Measurements from ENCODE around the gene KRTAP4-3. TPM values are rescaled to one million over a fixed set of nuclear protein-coding genes. Genes with fewer than 3 reads are reported as not detected.
"Not testable (repeated sequence)": the region's sequence is repeated elsewhere in the genome, so short reads cannot be mapped to it uniquely, and the experiment has no call there.

The KRTAP4-3 gene
- total and polyA plus RNA-seq, 2 of the 13 experiments (the other 11 are each of a cell fraction or from before 2014, with no cell fraction given) = not detected

DNA sequence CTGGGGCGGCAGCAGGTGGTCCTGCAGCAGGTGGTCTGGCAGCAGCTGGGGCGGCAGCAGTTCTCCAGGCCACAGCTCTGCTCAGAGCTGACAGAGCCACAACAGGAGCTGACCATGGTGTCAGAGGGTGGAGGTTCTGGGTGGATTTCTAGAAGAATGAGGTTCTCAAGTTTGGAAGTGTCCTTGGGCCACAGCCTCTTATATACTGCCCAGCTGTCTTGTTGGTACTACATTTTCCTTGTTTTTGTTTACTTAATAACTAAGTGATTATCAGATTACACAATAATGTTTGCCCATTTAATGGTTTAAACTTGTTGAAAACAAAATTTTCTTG lies 18.4 kb downstream of the KRTAP4-3 start, which contains the start of gene KRTAP4-5 (continued):
- TF ChIP-seq POLR2AphosphoS2 (IDR thresholded peaks at IDR 0.05; ENCODE audit: low read depth, low read length) (no peak), REPIN1 (CRISPR knock-in tag; IDR thresholded peaks at IDR 0.05; ENCODE audit: borderline replicate concordance, low read depth) (no peak), TCF7 (IDR thresholded peaks at IDR 0.05; ENCODE audit: low read depth) (no peak), TCF12 (IDR thresholded peaks at IDR 0.05) (no peak), TCF12 (CRISPR knock-in tag; IDR thresholded peaks at IDR 0.05) (no peak), ZNF572 (CRISPR knock-in tag; IDR thresholded peaks at IDR 0.05) (no peak), KMT2A (CRISPR knock-in tag; IDR thresholded peaks at IDR 0.05) (no peak)
- TF ChIP-seq, protein P1, sequence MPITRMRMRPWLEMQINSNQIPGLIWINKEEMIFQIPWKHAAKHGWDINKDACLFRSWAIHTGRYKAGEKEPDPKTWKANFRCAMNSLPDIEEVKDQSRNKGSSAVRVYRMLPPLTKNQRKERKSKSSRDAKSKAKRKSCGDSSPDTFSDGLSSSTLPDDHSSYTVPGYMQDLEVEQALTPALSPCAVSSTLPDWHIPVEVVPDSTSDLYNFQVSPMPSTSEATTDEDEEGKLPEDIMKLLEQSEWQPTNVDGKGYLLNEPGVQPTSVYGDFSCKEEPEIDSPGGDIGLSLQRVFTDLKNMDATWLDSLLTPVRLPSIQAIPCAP (CRISPR knock-in tag; IDR thresholded peaks at IDR 0.05; ENCODE audit: low read depth) = no peak

DNA sequence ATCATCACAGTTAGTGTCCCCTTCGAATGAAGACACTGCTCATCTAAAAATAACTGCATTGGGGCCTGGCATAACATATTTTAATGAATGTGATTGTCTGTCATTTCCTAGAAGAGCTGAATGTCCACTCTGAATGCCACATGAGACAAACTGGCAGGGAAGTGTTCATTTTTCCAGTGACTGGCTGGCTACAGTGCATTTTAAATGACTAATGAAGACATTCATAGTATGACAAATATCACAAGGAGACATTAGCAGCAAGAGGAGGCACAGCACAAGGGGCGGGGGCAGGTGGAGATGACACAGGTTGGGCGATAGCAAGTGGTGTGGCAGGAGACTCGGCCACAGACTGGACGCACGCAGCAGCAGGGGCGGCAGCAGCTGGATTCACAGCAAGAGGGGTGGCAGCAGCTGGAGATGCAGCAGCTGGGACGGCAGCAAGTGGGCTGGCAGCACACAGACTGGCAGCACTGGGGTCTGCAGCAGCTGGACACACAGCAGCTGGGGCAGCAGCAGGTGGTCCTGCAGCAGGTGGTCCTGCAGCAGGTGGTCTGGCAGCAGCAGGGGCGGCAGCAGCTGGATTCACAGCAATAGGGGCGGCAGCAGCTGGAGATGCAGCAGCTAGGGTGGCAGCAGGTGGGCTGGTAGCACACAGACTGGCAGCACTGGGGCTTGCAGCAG lies 18.9 kb downstream of the KRTAP4-3 start:
- not testable (repeated sequence) for H4K20me1 ChIP-seq (ENCODE audit: insufficient read depth, low read length)

More for the DNA sequence above, 18.9 kb downstream of the KRTAP4-3 start:
- ATAC-seq; H3K9ac ChIP-seq (ENCODE audit: insufficient read depth, low read depth, low read length); FAIRE-seq; H3K4me1 ChIP-seq (ENCODE audit: insufficient read depth, low read length); BruUV-seq (replicated peaks); H3K4me3 ChIP-seq (replicated peaks in 1 of 3; ENCODE audit: insufficient read depth in 1 of 3, low read depth in 2 of 3, low read length in 3 of 3); intact Hi-C loops (cut with micrococcal nuclease; ENCODE audit: unreplicated experiment); H3K79me2 ChIP-seq (ENCODE audit: insufficient read depth, low read length); H3K36me3 ChIP-seq (replicated peaks in 1 of 2; ENCODE audit: control insufficient read depth in 1 of 2, insufficient read depth in 2 of 2, low read length in 2 of 2); H3K27ac ChIP-seq (ENCODE audit: extremely low read length, insufficient read depth, low read length); H3K4me2 ChIP-seq (ENCODE audit: low read depth, low read length); H2AFZ ChIP-seq (ENCODE audit: low read length); H3K9me3 ChIP-seq (ENCODE audit: low read length); DNase-seq (ENCODE audit: low spot score); in situ Hi-C loops (cut with HindIII; ENCODE audit: extremely low pct_ligation_motif_present, low pct_unique_long_range_greater_than_20kb); CTCF ChIA-PET (ENCODE audit: low intra/inter-chr PET ratio, low total read pairs); H3K27me3 ChIP-seq (ENCODE audit: control insufficient read depth in 1 of 2, insufficient read depth in 2 of 2, low read length in 2 of 2); POLR2A ChIA-PET: not testable (repeated sequence)
- 33% methylated on average over 8 of the region's 10 CpGs for WGBS (ENCODE audit: low lambda C conversion rate)

Measured in HepG2 (cell line).